H1 (cell line): ENCODE data around the gene GSG1L. TPM values are rescaled to one million over a fixed set of nuclear protein-coding genes. Genes with fewer than 3 reads are reported as not detected.

Experiments used
- CEBPB ChIP-seq: IDR thresholded peaks from 2 replicates; pipeline ENCODE4 v1.6.1; 2012; ENCODE audit warnings: low read depth, low read length
- CHD7 ChIP-seq: fragments of 300-600 bp; sonication (generic); IDR thresholded peaks from 2 replicates; pipeline ENCODE4 v1.7.1; 2012; ENCODE audit warnings: low read length, moderate library complexity, mild to moderate bottlenecking, inconsistent platforms; ENCODE audit not compliant: insufficient replicate concordance
- EZH2 ChIP-seq: fragments of 200-600 bp; sonication (generic); IDR thresholded peaks from 2 replicates; pipeline ENCODE4 v1.7.1; 2012; ENCODE audit warnings: low read depth, mild to moderate bottlenecking, moderate library complexity, low read length, inconsistent platforms; ENCODE audit not compliant: severe bottlenecking
- JUND ChIP-seq: IDR thresholded peaks from 2 replicates; pipeline ENCODE4 v1.6.1; 2011; ENCODE audit warnings: mild to moderate bottlenecking, improper control_type of control experiment, low read length
- RAD21 ChIP-seq, 2 experiments: IDR thresholded peaks in 1 of 2; conservative IDR thresholded peaks in 1 of 2; 2 replicates each; pipeline ENCODE4 v1.6.1; 2011; ENCODE audit warnings: low read depth in 2 of 2, low read length in 2 of 2, improper control_type of control experiment in 1 of 2, inconsistent platforms in 1 of 2, mild to moderate bottlenecking in 1 of 2, moderate library complexity in 1 of 2
- RXRA ChIP-seq: IDR thresholded peaks from 2 replicates; pipeline ENCODE4 v1.6.1; 2011; ENCODE audit warnings: low read depth, mild to moderate bottlenecking, low read length, moderate library complexity; ENCODE audit not compliant: insufficient read depth
- SIRT6 ChIP-seq: IDR thresholded peaks from one replicate; pipeline ENCODE4 v1.7.1; 2012; ENCODE audit warnings: low read length, inconsistent platforms
- SP2 ChIP-seq: IDR thresholded peaks from 2 replicates; pipeline ENCODE4 v1.6.1; 2012; ENCODE audit warnings: mild to moderate bottlenecking, low read length, inconsistent platforms
- SRF ChIP-seq: IDR thresholded peaks from 2 replicates; pipeline ENCODE4 v1.6.1; 2011; ENCODE audit warnings: mild to moderate bottlenecking, low read depth, low read length, moderate library complexity
- TAF1 ChIP-seq: IDR thresholded peaks from 2 replicates; pipeline ENCODE4 v1.6.1; 2011; ENCODE audit warnings: mild to moderate bottlenecking, low read depth, low read length
- TCF12 ChIP-seq: IDR thresholded peaks from 2 replicates; pipeline ENCODE4 v1.6.1; 2011; ENCODE audit warnings: low read depth, mild to moderate bottlenecking, low read length
- TEAD4 ChIP-seq: IDR thresholded peaks from 2 replicates; pipeline ENCODE4 v1.6.1; 2012; ENCODE audit warnings: low read depth, low read length, inconsistent platforms, mixed read lengths
- YY1 ChIP-seq: IDR thresholded peaks from 2 replicates; pipeline ENCODE4 v1.6.1; 2011; ENCODE audit warnings: low read depth, mild to moderate bottlenecking, low read length
- polyA plus RNA-seq, 7 experiments: library from polyadenylated mRNA; depleted of rRNA in 3 of 7; stranded (reverse) in 5 of 7; unstranded in 2 of 7; fragments of >200 nt in 5 of 7; fragments of 200-250 nt in 2 of 7; gene quantifications; 1 replicate in 5 of 7; 2 replicates in 1 of 7; 4 replicates in 1 of 7; pipeline versions ENCODE4 v1.2.1 to v1.2.3, GENCODE V29; 2011 to 2013; ENCODE audit warnings: missing spikeins in 2 of 7, mixed read lengths in 2 of 7
- total RNA-seq: library from RNA; stranded (reverse); fragmentation: NEBNext Ultra II Directional; extraction: Animal tissue kit (Norgen Biotek cat#: 25700); gene quantifications from 2 replicates; pipeline ENCODE4 v1.2.1, GENCODE V29; 2021

Gene GSG1L
- total and polyA plus RNA-seq, 2 of the 8 experiments (the other 6 are each of a cell fraction or from before 2014, with no cell fraction given), result 0.71 to 1.1 TPM

- TF ChIP-seq CHD7, result no peak
- TF ChIP-seq EZH2, result no peak
- no peak for TF ChIP-seq SIRT6
- TF ChIP-seq TEAD4, result no peak
- TF ChIP-seq RAD21 (IDR thresholded peaks at IDR 0.05 in 1 of 2, conservative IDR thresholded peaks at IDR 0.05 in 1 of 2; ENCODE audit: low read depth in 2 of 2, low read length in 2 of 2), result no peak
- no peak for TF ChIP-seq SP2
- TF ChIP-seq JUND, result no peak
- TF ChIP-seq RXRA, result no peak
- TF ChIP-seq YY1, result no peak
- no peak for TF ChIP-seq SRF
- TF ChIP-seq TCF12, result no peak
- no peak for TF ChIP-seq CEBPB
- TF ChIP-seq TAF1, result no peak
These were observed 216.4 kb downstream of the GSG1L start (continued) for GRCh38 chr16:27847030-27847550.
